Body of pancreas (tissue), 4 donors: ENCODE results near the gene PGAM2. TPM values are rescaled to one million over a fixed set of nuclear protein-coding genes. Genes with fewer than 3 reads are reported as not detected.
A peak's percentile ranks its signal among the peaks of the same experiment; 100 is the strongest.
"Not testable (repeated sequence)": the region's sequence is repeated elsewhere in the genome, so short reads cannot be mapped to it uniquely, and the experiment has no call there.

ENCODE experiments used
- ATAC-seq: fragments of 150-250 bp; one replicate; pipeline ENCODE4 v1.9.1; 2016
- DNase-seq, 4 donors: peaks; one replicate each; pipeline ENCODE4 v3.0.0-alpha.2; 2019
- H3K27ac ChIP-seq, 4 donors: fragments of 200-600 bp; sonication (generic); 1 replicate in 3 of 4; 2 replicates in 1 of 4; pipeline versions ENCODE4 v1.5.1 to v1.6.1; 2016 to 2019; ENCODE audit warnings: mild to moderate bottlenecking in 1 of 4, mixed read lengths in 1 of 4, moderate library complexity in 1 of 4
- H3K27me3 ChIP-seq, 2 donors: fragments of 200-600 bp; sonication (generic); one replicate each; pipeline ENCODE4 v1.6.0; 2016; ENCODE audit warnings: mild to moderate bottlenecking in 1 of 2
- H3K36me3 ChIP-seq, 2 donors: fragments of 200-600 bp; sonication (generic); replicated peaks in 1 of 2; 2 replicates each; pipeline ENCODE4 v1.5.1; 2016; ENCODE audit warnings: low read depth in 2 of 2; ENCODE audit not compliant: insufficient read depth in 1 of 2
- H3K4me1 ChIP-seq: fragments of 200-600 bp; sonication (generic); one replicate; pipeline ENCODE4 v1.6.0; 2016
- H3K4me3 ChIP-seq, 2 donors: fragments of 200-600 bp; sonication (generic); 1 replicate in 1 of 2; 2 replicates in 1 of 2; pipeline ENCODE4 v1.5.1; 2016 to 2019
- H3K9me3 ChIP-seq, 3 donors: fragments of 200-600 bp; sonication (generic); 1 replicate in 2 of 3; 2 replicates in 1 of 3; pipeline ENCODE4 v1.5.1; 2016
- CTCF ChIP-seq, 7 experiments: fragments of 450-650 bp in 4 of 7; fragments of 200-600 bp in 3 of 7; sonication (generic) in 3 of 7; IDR thresholded peaks; one replicate each; pipeline ENCODE4 v1.5.1; 2016 to 2019; ENCODE audit warnings: antibody characterized with exemption in 7 of 7
- POLR2A ChIP-seq, 3 donors: fragments of 450-650 bp; IDR thresholded peaks; one replicate each; pipeline ENCODE4 v1.6.1; 2016; ENCODE audit warnings: antibody characterized with exemption in 3 of 3, mild to moderate bottlenecking in 2 of 3
- WGBS, 2 donors: methylation state at CpG; one replicate each; pipeline ENCODE4 v1.1.5; 2017; 5-methylcytosine and 5-hydroxymethylcytosine counted together
- intact Hi-C: fragments of 100-400 bp; cut with DNase I; formaldehyde crosslinking; loops from one replicate; pipeline ENCODE4 v1.15.1; 2023
- total RNA-seq, 2 donors: library from RNA; depleted of rRNA; stranded (reverse); fragments of >200 nt; gene quantifications; one replicate each; pipeline ENCODE4 v1.1.0, GENCODE V29; 2016

PGAM2 gene
- total RNA-seq, 2 donors from 2014 or later, result 1.6 TPM; not detected in 1

GRCh38 chr7:44031319-44031718 is 34.0 kb downstream of the PGAM2 start:
- H3K27ac ChIP-seq, intact Hi-C loops, DNase-seq, H3K4me1 ChIP-seq, ATAC-seq, H3K27me3 ChIP-seq, H3K4me3 ChIP-seq, H3K9me3 ChIP-seq, H3K36me3 ChIP-seq: not testable (repeated sequence)
- 91% methylated on average over 11 to 12 of the region's 13 CpGs for WGBS, 2 donors

- H3K27ac ChIP-seq, H3K4me3 ChIP-seq, H3K27me3 ChIP-seq, H3K36me3 ChIP-seq, intact Hi-C loops, H3K4me1 ChIP-seq, H3K9me3 ChIP-seq, DNase-seq, ATAC-seq: not testable (repeated sequence)
- 82% methylated on average over 2 of the region's 5 CpGs; no CpG with 5 or more reads in 1 of the 2 donors for WGBS, 2 donors
Measured at GRCh38 chr7:44030029-44030428, 35.3 kb downstream of the PGAM2 start.

DNA sequence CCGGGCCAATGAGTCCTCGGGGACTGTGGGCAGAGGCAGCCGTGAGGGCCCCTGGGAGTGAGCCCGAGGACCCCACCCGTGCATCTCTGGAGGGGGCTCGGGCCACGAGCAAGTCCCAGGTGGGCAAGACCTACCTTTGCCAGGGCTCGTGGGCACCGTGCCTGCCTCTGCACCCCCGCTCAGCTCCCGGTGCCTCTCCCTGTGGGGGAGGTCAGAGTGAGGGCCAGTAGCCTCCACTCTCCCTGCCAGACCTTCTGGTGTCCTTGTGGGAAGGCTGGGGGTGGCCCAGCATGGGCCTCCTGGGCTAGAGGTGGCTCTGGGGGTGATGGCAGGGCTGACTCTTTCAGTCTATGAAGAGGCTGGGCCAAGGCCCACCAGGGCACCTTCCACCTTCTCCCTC is 35.9 kb downstream of the PGAM2 start:
- H3K4me1 ChIP-seq, intact Hi-C loops, H3K27me3 ChIP-seq, DNase-seq, H3K4me3 ChIP-seq, ATAC-seq, H3K27ac ChIP-seq, H3K36me3 ChIP-seq, H3K9me3 ChIP-seq: not testable (repeated sequence)
- WGBS, 2 donors, result no CpG with 5 or more reads among the region's 11 CpGs

DNA sequence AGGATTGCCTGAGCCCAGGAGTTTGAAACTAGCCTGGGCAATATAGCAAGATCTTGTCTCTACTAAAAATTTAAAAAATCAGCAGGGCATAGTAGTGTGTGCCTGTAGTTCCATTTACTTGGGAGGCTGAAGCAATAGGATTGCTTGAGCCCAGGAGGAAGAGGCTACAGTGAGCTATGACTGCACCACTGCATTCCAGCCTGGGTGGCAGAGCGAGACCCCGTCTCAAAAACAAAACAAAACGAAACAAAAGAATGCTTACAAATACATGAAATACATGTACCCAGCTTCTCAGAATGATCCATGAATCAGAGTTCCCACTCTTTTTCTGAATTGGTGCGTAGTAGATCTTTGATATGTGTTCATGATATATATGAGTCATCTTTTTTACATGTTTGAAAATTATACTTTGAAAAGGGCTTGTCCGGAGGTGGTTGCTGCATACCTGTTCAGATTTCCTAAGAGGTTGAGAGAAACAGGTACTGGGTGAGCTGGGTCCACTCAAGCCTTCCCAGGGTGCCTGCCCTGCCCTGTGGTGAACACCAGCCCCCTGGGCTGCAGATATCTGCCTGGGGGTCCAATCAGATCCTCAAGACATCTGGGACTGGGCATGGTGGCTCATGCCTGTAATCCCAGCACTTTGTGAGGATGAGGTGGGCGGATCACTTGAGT is 42.4 kb downstream of the PGAM2 start:
- H3K4me3 ChIP-seq, H3K36me3 ChIP-seq, intact Hi-C loops, H3K27ac ChIP-seq, H3K27me3 ChIP-seq, DNase-seq, H3K4me1 ChIP-seq, ATAC-seq, H3K9me3 ChIP-seq: not testable (repeated sequence)
- WGBS, 2 donors, result 73% methylated on average over 5 of the region's 6 CpGs

DNA sequence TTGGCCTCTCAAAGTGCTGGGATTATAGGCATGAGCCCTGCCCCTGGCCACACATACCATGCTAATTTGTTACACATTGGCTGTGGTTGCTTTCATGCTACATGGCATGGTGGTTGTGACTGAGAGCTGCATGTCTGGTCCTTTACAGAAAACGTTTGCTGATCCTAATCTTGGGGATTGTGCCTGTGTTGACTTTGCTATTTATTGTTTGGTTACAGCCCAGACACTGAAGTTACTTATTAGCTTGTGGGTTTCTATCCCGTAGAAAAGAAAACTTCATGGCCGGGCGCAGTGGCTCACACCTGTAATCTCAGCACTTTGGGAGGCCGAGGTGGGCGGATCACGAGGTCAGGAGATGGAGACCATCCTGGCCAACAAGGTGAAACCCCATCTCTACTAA is 43.3 kb downstream of the PGAM2 start:
- intact Hi-C loops, DNase-seq, H3K27me3 ChIP-seq, H3K27ac ChIP-seq, H3K9me3 ChIP-seq, H3K36me3 ChIP-seq, H3K4me3 ChIP-seq, ATAC-seq: not testable (repeated sequence)
- WGBS, 2 donors, result 43 to 56% methylated on average over 6 of the region's 7 CpGs
- peaks cover 10% of the 10 kb centered on the region for H3K4me1 ChIP-seq

DNA sequence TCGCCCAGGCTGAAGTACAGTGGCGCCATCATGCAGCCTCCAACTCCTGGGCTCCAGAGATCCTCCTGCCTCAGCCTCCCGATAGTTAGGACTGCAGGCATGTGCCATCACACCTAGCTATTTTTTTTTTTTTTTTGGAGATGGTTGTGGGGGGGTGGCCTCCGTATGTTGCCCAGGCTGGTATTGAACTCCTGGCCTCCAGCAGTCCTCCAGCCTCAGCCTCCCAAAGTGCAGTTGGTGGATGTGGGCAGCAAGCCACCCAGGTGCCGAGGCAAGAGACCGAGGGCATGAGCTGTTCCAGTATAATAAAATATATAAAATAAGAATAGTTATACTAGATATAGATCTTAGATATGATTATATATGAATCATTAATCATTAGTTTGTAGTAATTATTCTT is 45.5 kb downstream of the PGAM2 start:
- intact Hi-C loops, H3K4me3 ChIP-seq, H3K9me3 ChIP-seq, H3K36me3 ChIP-seq, ATAC-seq, DNase-seq, H3K27me3 ChIP-seq: not testable (repeated sequence)
- 72 to 77% methylated on average over 6 of the region's 6 CpGs for WGBS, 2 donors
- H3K4me1 ChIP-seq, result peaks cover 10% of the 10 kb centered on the region
- H3K27ac ChIP-seq, result peak overlapping the region in 2 of 4 donors; percentile 71 to 75

- H3K27me3 ChIP-seq, H3K36me3 ChIP-seq, intact Hi-C loops, H3K9me3 ChIP-seq: not testable (repeated sequence)
- DNase-seq (peak; percentile 98), ATAC-seq (peak; percentile 99)
- TF ChIP-seq CTCF (IDR thresholded peaks at IDR 0.05) (peak; percentile 38 to 92 (median 71)), POLR2A (IDR thresholded peaks at IDR 0.05) (peak; percentile 60 to 91 (median 87))
- H3K4me1 ChIP-seq, result peaks cover 10% of the 10 kb centered on the region
- peak overlapping the region; percentile 65 to 84 for H3K4me3 ChIP-seq
- 4 to 14% methylated on average over 12 to 61 of the region's 63 CpGs for WGBS, 2 donors
- H3K27ac ChIP-seq, result peak overlapping the region; percentile 32 to 80 (median 73)
Measured at GRCh38 chr7:44018857-44019807, 46.2 kb downstream of the PGAM2 start.

GRCh38 chr7:44015090-44015489 is 50.3 kb downstream of the PGAM2 start:
- ATAC-seq, H3K27ac ChIP-seq, H3K27me3 ChIP-seq, DNase-seq, intact Hi-C loops, H3K9me3 ChIP-seq, H3K36me3 ChIP-seq, H3K4me1 ChIP-seq, H3K4me3 ChIP-seq: not testable (repeated sequence)
- no CpG with 5 or more reads among the region's 12 CpGs for WGBS, 2 donors
